K562 (cell line): ENCODE data around the gene C1QC. TPM values are rescaled to one million over a fixed set of nuclear protein-coding genes. Genes with fewer than 3 reads are reported as not detected.

Experiments
- microRNA-seq: library from miRNA; unstranded; fragments of <30 nt; microRNA quantifications from one replicate; pipeline ENCODE4, GENCODE V29; 2018; ENCODE audit warnings: borderline microRNAs expressed
- polyA plus RNA-seq, 8 experiments: library from polyadenylated mRNA; depleted of rRNA in 4 of 8; stranded (reverse) in 5 of 8; unstranded in 3 of 8; fragments of >200 nt; fragmentation: Nextera tagmentation in 2 of 8; fragmentation: Illumina TruSeq in 1 of 8; extraction: Ambion mirVana in 2 of 8; extraction: Trizol in 1 of 8; gene quantifications; 2 replicates each; pipeline versions ENCODE4 v1.2.1 to v1.2.3, GENCODE V29; 2011 to 2014; ENCODE audit warnings: inconsistent platforms in 1 of 8, missing spikeins in 1 of 8
- small RNA-seq: library from RNA; depleted of rRNA; stranded (forward); fragments of <200 nt; gene quantifications from one replicate; pipeline ENCODE3, GENCODE V24; 2014
- total RNA-seq, 7 experiments: library from RNA; depleted of rRNA in 6 of 7; stranded (reverse); fragments of >200 nt in 6 of 7; fragmentation: Illumina TruSeq in 2 of 7; extraction: Trizol in 2 of 7; gene quantifications; 2 replicates each; pipeline versions ENCODE4 v1.2.1 to v1.2.3, GENCODE V29; 2011 to 2021; ENCODE audit warnings: low replicate concordance in 1 of 7

C1QC gene
- total and polyA plus RNA-seq, 9 of the 15 experiments (the other 6 are each of a cell fraction or from before 2014, with no cell fraction given) = 0.69 TPM; not detected in 8

Small RNAs within 50 kb of the gene (microRNA-seq; reads per million reads assigned to microRNA genes)
- gene MIR6127 = not detected

Small RNAs within 50 kb of the gene (small RNA-seq; reads per million reads assigned to genes)
- not detected for gene MIR6127

Other genes starting within 250 kb of the C1QC start
- 16.3 and 18.7 TPM in 2 replicates for gene ZBTB40, start 191.8 kb upstream of the C1QC start, total RNA-seq (2014; rRNA removed)
- 18.0 and 18.8 TPM in 2 replicates for gene ZBTB40, start 191.8 kb upstream of the C1QC start, total RNA-seq (2014; rRNA removed; fragmentation: Illumina TruSeq; extraction: Trizol)
- gene ZBTB40, start 191.8 kb upstream of the C1QC start, total RNA-seq (2015; rRNA removed; fragmentation: Illumina TruSeq; extraction: Trizol) = 21.9 and 22.3 TPM in 2 replicates
- gene ZBTB40, start 191.8 kb upstream of the C1QC start, total RNA-seq (2021) = 25.3 and 26.0 TPM in 2 replicates
- gene ZBTB40, start 191.8 kb upstream of the C1QC start, polyA plus RNA-seq (2011; rRNA removed) = 11.1 and 12.3 TPM in 2 replicates
- 20.1 and 22.9 TPM in 2 replicates for gene ZBTB40, start 191.8 kb upstream of the C1QC start, polyA plus RNA-seq (2014; fragmentation: Illumina TruSeq; extraction: Trizol)
- 1 to 10 TPM; 2.6 to 5.1 TPM for gene ZBTB40, start 191.8 kb upstream of the C1QC start, polyA plus RNA-seq (2014; fragmentation: Nextera tagmentation; extraction: Ambion mirVana)
- 21.2 and 21.8 TPM in 2 replicates for gene ZBTB40, start 191.8 kb upstream of the C1QC start, polyA plus RNA-seq (2014; rRNA removed)
- gene EPHA8, start 80.1 kb upstream of the C1QC start, total RNA-seq (2014; rRNA removed) = not detected in 2 replicates
- not detected in 2 replicates for gene EPHA8, start 80.1 kb upstream of the C1QC start, total RNA-seq (2014; rRNA removed; fragmentation: Illumina TruSeq; extraction: Trizol)
- not detected in 2 replicates for gene EPHA8, start 80.1 kb upstream of the C1QC start, total RNA-seq (2015; rRNA removed; fragmentation: Illumina TruSeq; extraction: Trizol)
- gene EPHA8, start 80.1 kb upstream of the C1QC start, total RNA-seq (2021) = not detected in 2 replicates
- not detected in 2 replicates for gene EPHA8, start 80.1 kb upstream of the C1QC start, polyA plus RNA-seq (2011; rRNA removed)
- gene EPHA8, start 80.1 kb upstream of the C1QC start, polyA plus RNA-seq (2014; fragmentation: Illumina TruSeq; extraction: Trizol) = not detected in 2 replicates
- gene EPHA8, start 80.1 kb upstream of the C1QC start, polyA plus RNA-seq (2014; fragmentation: Nextera tagmentation; extraction: Ambion mirVana) = not detected
- gene EPHA8, start 80.1 kb upstream of the C1QC start, polyA plus RNA-seq (2014; rRNA removed) = not detected in 2 replicates
- not detected in 2 replicates for gene C1QA, start 7.0 kb upstream of the C1QC start, total RNA-seq (2014; rRNA removed)
- gene C1QA, start 7.0 kb upstream of the C1QC start, total RNA-seq (2014; rRNA removed; fragmentation: Illumina TruSeq; extraction: Trizol) = not detected in 2 replicates
- not detected in 2 replicates for gene C1QA, start 7.0 kb upstream of the C1QC start, total RNA-seq (2015; rRNA removed; fragmentation: Illumina TruSeq; extraction: Trizol)
- gene C1QA, start 7.0 kb upstream of the C1QC start, total RNA-seq (2021) = 0.71 and 0.94 TPM in 2 replicates
- gene C1QA, start 7.0 kb upstream of the C1QC start, polyA plus RNA-seq (2011; rRNA removed) = not detected in 2 replicates
- not detected in 2 replicates for gene C1QA, start 7.0 kb upstream of the C1QC start, polyA plus RNA-seq (2014; fragmentation: Illumina TruSeq; extraction: Trizol)
- gene C1QA, start 7.0 kb upstream of the C1QC start, polyA plus RNA-seq (2014; fragmentation: Nextera tagmentation; extraction: Ambion mirVana) = not detected
- gene C1QA, start 7.0 kb upstream of the C1QC start, polyA plus RNA-seq (2014; rRNA removed) = not detected in 2 replicates
- gene C1QB, start 9.6 kb downstream of the C1QC start, total RNA-seq (2014; rRNA removed) = not detected in 2 replicates
- not detected in 2 replicates for gene C1QB, start 9.6 kb downstream of the C1QC start, total RNA-seq (2014; rRNA removed; fragmentation: Illumina TruSeq; extraction: Trizol)
- gene C1QB, start 9.6 kb downstream of the C1QC start, total RNA-seq (2015; rRNA removed; fragmentation: Illumina TruSeq; extraction: Trizol) = not detected in 2 replicates
- 0.51 and 0.55 TPM in 2 replicates for gene C1QB, start 9.6 kb downstream of the C1QC start, total RNA-seq (2021)
- gene C1QB, start 9.6 kb downstream of the C1QC start, polyA plus RNA-seq (2011; rRNA removed) = not detected in 2 replicates
- not detected in 2 replicates for gene C1QB, start 9.6 kb downstream of the C1QC start, polyA plus RNA-seq (2014; fragmentation: Illumina TruSeq; extraction: Trizol)
- gene C1QB, start 9.6 kb downstream of the C1QC start, polyA plus RNA-seq (2014; fragmentation: Nextera tagmentation; extraction: Ambion mirVana) = not detected
- gene C1QB, start 9.6 kb downstream of the C1QC start, polyA plus RNA-seq (2014; rRNA removed) = not detected in 2 replicates
- not detected in 2 replicates for gene EPHB2, start 67.2 kb downstream of the C1QC start, total RNA-seq (2014; rRNA removed)
- gene EPHB2, start 67.2 kb downstream of the C1QC start, total RNA-seq (2014; rRNA removed; fragmentation: Illumina TruSeq; extraction: Trizol) = not detected in 2 replicates
- gene EPHB2, start 67.2 kb downstream of the C1QC start, total RNA-seq (2015; rRNA removed; fragmentation: Illumina TruSeq; extraction: Trizol) = not detected in 2 replicates
- gene EPHB2, start 67.2 kb downstream of the C1QC start, total RNA-seq (2021) = not detected in 2 replicates
- 0.05 TPM in 1 of 2 replicates, not detected in the other for gene EPHB2, start 67.2 kb downstream of the C1QC start, polyA plus RNA-seq (2011; rRNA removed)
- not detected in 2 replicates for gene EPHB2, start 67.2 kb downstream of the C1QC start, polyA plus RNA-seq (2014; fragmentation: Illumina TruSeq; extraction: Trizol)
- gene EPHB2, start 67.2 kb downstream of the C1QC start, polyA plus RNA-seq (2014; fragmentation: Nextera tagmentation; extraction: Ambion mirVana) = not detected
- gene EPHB2, start 67.2 kb downstream of the C1QC start, polyA plus RNA-seq (2014; rRNA removed) = not detected in 2 replicates